ENCODE data around the gene SLC25A34.

GRCh38 chr1:15739745-15740144, 3.7 kb downstream of the SLC25A34 start:
- no peak for TF ChIP-seq REST (tag by site-specific recombination; IDR thresholded peaks at IDR 0.05)
- TF ChIP-seq CTCF (tag by site-specific recombination; IDR thresholded peaks at IDR 0.05) = no peak
- TF ChIP-seq GLIS1 (tag by site-specific recombination; IDR thresholded peaks at IDR 0.05) = no peak
- no peak for TF ChIP-seq ZNF184 (tag by site-specific recombination; IDR thresholded peaks at IDR 0.05)
- TF ChIP-seq PBX3 (CRISPR knock-in tag; IDR thresholded peaks at IDR 0.05) = no peak

All from HEK293 (cell line).